Right renal pelvis (tissue), 4 donors: ENCODE results near the gene ZNF592. TPM values are rescaled to one million over a fixed set of nuclear protein-coding genes. Genes with fewer than 3 reads are reported as not detected.

Experiments
- DNase-seq, 4 donors: peaks; one replicate each; pipeline ENCODE4 v3.0.0-alpha.2; 2013; ENCODE audit warnings: low read depth in 4 of 4, low spot score in 3 of 4, missing footprints in 1 of 4
- polyA plus RNA-seq, 4 donors: library from polyadenylated mRNA; unstranded; fragments of 120-200 nt; gene quantifications; one replicate each; pipeline ENCODE4 v1.2.1, GENCODE V29; 2013; ENCODE audit not compliant: insufficient read length in 4 of 4

The ZNF592 gene
- polyA plus RNA-seq, 4 donors, result 29.6 to 32.3 (median 31.8) TPM

DNA sequence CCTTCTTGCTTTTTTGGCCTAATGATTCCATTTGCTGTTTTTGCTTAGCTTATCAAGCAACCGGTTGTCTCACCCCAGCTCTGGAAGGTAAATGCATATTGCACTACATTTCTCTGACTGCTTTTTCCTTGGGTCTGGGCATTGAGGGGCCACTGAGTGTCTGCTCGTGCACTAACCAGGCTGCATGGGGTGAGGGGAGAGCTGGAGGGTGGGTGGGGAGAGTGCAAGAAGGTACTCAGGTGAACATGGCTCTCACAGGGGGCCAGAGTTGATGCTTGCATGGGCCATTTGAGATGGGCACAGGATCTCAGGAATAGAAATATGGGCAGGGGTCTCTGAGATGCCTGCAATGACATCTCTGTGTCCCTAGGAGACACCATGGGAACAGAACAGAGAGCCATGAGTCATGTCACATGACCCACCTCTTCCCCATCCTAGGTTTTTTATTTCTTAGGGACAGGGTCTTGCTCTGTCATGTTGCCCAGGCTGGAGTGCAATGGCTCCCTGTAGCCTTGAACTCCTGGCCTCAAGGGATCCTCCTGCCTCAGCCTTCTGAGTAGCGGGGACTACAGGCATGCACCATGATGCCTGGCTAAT, 75.0 kb downstream of the ZNF592 start:
- no peak for DNase-seq

DNA sequence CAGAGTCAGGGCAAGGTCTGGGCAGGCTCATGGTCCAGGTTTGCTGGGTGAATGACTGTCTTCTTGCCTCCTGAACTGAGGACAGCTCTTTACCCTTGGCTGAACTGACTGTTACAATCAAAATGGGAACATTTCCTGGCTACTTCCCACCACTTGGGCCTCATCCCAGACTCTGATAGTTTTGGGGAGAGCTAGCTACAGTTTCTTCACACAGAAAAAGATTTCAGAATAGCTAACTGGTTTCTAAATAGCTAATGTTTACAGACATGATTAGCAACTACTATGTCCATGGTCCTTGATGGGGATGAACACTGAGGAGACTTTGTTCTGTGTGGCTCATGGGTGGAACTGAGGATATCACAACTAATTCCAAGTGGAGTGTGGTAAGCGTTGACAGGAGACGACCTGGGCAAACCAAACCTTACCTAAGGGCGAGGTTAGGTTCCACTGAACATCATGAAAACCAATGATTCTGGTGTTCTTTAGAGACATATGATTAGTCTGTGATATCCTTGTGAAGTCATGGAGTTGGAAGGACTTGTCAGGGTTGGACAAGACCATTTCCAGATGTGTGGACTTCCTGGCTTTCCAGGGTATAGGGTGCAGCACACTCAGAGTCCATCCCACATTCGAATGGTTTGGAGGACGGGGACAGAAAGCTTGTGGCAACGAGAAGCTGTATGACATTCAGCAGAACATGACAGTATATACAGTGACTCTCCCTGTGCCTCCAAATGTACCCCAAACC, 76.0 kb downstream of the ZNF592 start:
- DNase-seq, result no peak

DNA sequence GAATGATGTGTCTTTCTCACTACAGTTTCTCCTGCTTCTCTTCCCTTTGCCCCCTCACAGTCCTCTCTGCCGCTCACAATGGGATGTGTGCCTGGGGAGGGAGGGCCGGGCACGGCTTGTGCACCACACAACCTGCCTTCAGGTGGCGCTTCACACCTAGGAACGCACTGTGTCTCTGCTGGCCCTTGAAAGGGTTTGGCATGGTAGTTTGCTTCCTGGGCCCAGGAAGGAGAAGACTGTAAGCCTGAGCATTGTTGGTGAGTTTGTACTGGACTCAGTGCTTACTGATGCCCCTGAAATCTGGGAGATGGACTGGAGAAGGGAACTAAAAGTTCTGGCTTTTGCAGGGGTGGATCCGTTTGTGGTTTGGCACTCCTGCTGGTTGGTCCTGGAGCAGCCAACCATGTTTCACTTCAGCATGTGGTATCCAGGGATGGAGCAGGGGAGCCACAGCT, 78.0 kb downstream of the ZNF592 start:
- DNase-seq, result no peak

DNA sequence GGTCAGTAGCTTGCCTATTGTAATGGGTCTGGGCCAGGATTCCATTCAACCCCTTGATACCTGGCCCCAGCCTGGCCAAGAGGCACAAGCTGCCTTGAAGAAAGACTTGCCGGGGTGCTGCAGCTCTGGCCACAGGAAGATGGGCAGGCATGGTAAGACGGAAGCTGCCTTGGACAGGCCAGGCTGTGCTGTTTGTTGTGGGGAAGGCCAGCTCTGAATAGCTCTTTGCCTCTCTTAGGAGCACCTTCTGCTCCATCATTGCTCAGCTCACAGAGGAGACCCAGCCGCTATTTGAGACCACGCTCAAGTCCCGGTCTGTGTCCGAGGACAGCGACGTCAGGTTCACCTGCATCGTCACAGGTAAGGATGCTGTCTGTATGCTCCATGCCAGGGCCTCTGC, 78.9 kb downstream of the ZNF592 start:
- no peak for DNase-seq

DNA sequence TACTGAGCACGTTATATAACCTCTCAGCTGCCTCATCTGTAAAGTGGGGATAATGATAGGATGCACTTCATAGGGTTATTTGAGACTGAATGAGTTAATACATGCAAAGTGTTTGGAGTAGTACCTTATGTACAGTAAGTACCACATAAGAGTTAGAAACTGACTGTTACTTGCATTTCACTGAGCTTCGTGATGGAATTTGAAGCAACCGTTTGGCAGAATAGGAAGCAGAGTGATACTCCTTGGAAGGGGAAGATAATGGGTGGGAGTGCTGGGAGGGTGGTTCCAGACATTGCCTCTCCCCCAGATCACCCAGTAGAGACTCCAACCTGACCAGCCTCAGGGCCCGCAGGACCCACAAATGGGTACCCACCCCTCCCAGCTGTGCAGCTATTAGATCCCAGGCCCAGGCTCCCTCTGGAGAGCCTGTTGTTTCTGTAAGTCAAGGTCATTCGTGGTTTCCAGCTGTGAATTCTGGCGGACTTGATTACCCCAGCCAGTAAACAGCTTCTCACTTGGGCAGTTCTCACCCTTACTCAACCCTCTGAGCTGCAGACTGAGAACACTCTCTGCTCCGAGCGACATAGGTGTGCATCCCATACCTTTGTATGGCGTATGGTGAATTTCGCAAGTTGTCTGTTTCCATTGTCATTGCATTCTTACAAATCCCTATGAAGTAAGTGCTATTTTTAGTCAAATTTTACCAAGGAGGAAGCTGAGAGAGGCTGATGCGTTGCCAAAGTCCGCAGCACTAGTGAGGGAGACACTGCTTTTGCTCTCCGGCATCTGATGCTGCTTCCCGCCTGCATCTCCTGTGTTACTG, 79.9 kb downstream of the ZNF592 start:
- DNase-seq, result no peak

DNA sequence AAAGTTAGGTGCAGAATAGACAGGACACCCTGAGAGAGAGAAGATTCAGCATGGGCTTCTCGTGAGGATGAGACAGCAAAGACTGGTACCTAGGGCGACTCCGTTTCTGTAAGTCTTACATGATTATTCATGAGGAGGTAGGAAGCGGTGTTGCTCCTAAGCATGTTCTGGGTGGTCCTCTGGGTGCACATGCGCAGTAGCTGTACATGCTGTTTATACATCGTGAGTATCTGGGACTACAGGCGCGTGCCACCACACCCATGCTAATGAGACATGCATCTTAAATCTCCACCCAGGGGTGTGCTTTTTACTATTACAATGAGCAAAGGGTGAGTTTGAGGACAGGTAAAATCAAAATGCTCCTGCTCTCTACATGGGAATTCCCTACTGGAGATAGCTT, 81.0 kb downstream of the ZNF592 start:
- DNase-seq, result no peak

DNA sequence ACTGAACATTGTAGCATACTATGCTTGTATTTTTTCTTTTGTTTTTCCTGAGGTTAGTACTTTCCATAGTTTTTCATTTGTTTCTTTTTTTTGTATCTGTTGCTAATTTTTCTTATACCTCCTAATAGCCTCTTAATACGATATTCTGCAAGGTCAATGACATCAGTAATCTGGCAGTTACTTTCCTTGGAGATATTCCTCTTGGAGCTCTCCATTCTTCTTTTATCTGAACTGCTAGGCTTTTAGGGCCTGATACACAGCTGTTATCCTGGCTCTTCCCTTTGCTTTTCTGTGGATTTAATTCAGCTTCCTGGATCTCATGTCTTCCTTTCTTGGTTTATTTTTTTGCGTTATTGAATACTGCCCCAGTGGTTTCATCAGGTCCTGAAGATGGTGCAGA, 81.6 kb downstream of the ZNF592 start:
- no peak for DNase-seq

DNA sequence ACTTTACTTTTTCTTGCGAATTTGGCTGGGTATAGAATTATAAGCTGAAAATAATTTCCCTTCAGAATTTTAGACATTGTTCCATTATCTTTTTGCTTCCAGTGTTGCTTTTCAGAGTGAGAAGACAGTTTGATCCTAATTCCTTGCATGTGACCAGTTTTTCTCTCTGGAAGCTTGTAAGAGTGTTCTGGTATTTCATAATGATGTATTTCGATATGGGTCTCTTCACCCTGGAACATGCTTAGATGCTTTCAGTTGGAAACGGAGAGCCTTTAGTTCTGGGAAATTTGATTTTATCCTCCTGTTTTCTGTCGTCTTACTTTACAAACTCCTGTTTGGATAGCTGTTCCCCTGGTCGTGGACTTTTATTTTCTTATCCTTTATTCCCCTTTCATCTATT, 82.6 kb downstream of the ZNF592 start:
- DNase-seq, result no peak

DNA sequence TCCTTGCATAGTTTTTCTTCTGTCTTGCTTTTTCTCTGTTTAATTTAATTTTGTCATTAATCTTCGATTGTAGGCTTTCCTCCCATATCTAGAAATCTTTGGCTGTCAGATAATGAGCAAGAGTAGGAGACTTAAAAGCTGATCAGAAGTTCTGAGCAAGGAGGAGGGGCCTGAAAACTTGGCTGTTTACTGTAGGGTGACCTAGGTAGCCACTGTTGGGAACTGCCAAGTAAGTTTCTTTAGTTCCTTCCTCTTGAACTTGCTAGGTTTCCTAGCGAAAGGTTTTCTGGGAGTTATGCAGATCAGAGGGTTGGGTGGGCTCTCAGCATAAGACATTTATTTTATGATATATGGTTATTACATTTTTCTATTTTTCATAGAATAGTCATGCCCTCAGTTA, 83.2 kb downstream of the ZNF592 start:
- no peak for DNase-seq

DNA sequence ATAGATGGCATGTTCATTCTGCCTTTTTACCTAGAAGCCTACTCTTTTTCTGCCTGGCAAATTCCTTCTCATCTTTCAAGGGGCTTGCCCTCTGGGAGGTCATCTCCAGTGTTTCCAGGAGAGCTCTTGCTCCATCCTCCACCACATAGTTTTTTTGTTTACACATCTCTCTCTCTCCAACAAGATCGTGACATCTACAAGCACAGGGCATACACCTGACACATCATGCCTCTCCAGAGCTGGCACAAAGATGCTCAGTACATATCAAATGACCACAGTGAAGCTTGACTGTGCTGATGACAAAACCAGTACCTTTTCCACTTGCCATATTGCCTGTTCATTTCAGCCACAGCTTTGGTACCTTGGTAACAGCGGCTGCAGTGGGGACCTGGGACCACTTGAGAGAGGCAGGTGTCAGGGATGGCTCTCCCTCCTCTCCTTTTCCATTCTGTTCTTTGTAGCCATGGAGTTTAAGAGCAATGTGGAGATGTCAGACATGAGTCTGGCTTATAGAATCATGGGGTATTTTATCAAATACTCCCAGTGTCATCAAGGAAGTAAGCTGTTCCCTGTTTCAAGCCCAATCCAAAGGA, 84.2 kb downstream of the ZNF592 start:
- DNase-seq, result no peak

DNA sequence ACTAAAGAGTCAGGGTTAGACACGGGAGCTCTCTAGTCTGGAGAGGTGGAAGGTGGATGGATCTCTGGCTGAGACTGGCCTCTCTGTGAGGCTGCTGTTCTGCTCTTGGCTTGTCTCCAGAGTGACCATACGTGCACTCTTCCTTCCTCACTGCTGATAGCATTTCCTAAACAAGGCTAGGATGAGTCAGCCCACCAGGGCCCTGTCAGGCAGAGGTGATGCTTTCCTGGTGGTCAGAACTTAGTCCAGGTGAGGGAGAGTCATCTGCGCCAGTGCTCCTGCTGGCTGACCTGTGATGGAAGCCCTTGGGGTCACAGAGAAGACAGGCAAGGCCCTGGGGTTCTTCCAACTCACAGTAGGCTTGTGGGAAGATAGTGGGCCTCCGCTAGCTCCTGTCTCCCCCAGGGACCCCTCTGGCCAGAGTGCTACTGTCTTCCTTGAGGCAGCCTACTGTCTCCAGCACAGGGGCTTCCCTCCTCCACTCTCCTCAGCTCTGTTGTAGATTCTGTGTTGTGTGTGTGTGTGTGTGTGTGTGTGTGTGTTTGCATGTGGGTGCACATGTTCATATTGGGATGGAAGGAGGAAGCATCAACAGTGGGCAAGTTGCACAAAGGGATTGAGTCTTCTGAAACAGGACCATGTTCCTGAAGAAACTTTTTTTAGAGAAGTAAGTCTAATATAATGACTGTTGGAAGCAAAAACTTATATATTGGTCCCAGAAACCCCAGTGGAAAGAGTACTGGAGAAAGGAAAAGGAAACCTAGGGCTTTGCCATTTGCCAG, 85.2 kb downstream of the ZNF592 start:
- DNase-seq, result no peak

DNA sequence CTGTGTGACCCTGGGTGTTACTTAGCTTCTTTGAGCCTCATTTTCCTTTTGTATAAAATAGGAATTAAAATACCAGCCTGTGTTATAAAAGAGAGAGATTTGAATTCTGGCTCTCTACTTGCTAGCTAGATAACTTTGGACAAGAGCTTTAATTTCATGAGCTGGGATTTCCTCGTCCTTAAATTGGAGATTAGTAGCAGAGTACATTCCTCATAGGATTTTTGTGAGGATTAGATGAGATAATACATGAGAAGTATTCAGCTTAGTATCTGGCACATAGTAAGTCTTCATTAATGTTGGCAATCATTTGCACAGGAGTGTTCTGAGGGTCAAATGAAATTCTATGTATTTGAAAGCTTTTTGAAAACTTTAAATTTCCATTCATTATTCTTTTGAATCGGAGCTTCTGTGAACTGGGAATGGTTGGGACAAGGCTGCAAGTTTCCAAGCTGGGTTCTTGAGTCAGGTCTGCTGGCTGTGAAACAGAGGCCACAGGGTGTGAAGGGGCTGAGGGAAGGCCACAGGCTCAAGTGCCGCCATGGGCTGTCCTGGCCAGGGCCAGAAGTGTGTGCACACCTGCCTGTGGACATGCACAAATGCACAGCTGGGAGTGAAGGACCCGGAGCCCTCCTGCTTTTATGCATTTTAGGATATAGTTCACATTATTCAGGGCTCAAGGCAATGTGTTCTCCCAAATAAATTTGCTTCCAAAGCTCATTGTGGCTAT, 86.0 kb downstream of the ZNF592 start:
- DNase-seq, result no peak

DNA sequence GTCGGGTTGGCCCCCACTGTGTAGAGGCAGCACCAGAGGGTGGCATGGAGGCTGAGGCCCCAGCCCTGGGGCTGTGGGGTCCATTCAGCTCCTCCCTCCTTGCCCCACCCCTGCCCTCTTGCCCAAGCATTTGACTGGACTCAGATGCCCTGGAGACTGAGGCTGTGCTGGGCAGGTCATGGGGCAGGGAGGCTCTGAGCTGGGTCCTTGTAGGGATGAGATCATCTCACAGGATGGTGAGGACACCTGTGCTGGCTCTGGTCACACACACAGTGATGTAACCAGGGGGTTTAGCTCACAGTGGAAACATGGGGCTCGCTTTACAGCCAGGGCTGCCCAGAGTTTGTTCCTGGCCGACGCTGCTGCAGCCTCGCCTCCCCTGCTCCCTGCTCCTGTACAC, 86.6 kb downstream of the ZNF592 start:
- DNase-seq, result no peak

DNA sequence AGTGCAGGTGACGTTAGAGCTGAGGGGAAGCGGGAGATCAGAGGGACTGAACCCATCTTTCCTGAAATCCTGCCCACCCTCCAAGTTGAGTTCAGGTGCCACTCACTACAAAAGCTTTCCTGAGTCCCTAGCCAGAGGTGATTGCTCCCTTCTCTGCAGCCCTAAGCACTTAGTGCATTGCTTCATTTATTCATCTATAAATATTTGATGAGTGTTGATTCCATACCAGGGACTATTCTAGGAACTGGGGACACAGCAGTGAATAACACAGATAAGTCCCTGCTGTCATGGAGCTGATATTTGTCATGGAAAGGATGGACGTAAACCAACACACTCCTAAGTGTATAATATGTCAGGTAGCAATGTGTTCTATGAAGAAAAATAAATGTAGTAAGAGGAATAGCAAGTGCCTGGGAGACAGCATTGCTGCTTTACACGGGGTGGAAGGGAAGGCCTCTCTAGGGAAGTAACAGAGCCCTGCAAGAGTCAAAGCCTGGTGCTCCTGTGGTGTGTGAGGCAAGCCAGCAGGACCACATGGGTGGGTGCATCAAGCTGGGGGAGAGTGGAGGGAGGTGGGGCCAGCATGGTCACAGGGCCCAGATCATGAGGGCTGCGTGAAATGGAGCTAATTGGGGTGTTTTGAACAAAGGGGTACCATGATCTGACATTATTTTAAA, 87.4 kb downstream of the ZNF592 start:
- no peak for DNase-seq

DNA sequence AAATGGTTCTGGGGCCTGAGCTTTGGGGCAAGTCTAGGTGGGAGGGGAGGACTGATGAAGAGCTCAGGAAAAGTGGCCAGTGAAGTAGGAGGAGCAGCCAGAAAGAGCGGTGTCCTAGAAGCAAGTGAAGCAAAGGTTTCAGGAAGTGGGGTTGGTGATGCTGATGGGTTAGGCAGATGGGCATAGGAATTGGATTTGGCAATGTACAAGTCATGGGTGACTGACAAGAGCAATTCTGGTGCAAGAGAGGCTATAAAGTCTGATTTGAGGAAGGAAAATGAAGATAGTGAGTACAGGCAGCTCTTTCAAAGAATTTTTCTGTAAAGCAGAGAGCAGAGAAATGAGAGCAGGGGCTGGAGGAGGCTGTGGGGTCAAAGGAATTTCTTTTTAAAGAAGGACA, 88.5 kb downstream of the ZNF592 start:
- DNase-seq, result no peak

DNA sequence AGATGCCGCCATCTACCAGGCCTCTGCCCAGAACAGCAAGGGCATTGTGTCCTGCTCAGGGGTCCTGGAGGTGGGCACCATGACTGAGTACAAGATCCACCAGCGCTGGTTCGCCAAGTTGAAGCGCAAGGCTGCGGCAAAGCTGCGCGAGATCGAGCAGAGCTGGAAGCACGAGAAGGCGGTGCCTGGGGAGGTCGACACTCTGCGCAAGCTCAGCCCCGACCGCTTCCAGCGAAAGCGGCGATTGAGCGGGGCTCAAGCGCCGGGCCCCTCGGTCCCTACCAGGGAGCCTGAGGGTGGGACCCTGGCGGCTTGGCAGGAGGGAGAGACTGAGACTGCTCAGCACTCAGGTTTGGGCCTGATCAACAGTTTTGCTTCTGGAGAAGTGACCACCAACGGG, 91.3 kb downstream of the ZNF592 start:
- no peak for DNase-seq

DNA sequence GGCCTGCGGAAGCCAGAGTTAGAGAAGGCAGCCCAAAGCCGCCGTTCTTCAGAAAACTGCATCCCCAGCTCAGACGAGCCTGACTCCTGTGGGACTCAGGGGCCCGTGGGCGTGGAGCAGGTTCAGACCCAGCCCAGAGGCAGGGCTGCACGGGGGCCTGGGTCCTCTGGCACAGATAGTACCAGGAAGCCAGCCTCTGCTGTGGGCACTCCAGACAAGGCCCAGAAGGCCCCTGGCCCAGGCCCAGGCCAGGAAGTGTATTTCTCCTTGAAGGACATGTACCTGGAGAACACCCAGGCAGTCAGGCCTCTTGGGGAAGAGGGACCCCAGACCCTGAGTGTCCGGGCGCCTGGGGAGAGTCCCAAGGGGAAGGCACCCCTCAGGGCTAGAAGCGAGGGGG, 91.9 kb downstream of the ZNF592 start:
- no peak for DNase-seq

DNA sequence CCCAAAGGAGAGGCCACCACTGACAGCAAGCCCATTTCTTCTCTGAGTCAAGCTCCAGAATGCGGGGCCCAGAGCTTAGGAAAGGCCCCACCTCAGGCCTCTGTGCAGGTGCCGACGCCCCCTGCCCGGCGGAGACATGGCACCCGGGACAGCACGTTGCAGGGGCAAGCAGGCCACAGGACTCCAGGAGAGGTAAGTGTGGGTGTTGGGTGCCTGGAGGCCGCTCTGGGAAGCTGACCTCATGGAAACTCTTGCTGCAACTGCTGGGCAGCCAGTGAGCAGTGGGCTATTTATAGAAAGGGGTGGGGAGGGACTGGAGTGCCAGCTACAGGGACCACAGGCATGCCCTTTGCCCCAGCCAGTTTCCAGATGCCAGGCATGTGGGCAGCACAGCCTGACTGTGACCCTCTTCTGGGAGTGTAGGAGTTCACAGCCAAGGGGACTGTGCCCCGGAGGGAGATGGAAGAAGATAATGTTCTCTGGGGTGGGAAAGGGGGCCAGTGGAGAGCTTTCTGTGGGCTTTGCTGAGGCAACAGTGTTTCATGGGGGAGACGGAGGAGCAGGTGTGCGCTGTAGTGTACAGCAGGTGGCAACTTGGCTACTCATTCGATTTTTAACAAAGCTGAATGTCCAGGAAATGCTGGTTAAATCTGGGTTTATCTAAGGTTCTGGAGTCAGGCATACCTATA, 92.5 kb downstream of the ZNF592 start:
- no peak for DNase-seq

DNA sequence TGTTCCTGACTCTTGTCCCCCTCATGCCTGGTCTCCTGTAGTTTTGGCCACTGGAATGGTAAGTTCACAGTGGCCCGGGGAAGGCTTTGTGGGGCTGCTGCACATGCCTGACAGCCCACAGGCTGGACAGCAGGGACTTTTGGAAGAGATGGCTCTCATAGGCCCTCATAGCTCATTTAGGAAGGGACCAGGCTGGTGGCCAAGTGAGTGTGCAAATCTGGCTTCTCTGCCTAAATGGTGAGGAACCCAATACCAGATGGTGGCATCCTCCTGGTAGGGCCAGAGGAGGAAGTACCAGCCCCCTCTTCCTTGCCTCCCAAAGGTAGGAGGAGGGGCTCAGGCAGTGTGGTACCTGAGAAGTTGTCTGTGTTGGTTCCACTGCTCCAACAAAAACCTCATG, 94.4 kb downstream of the ZNF592 start:
- DNase-seq, result no peak
